Islet precursor cell (in vitro differentiated cells): Measurements from ENCODE around the gene CC2D2B.
"Not testable (repeated sequence)": the region's sequence is repeated elsewhere in the genome, so short reads cannot be mapped to it uniquely, and the experiment has no call there.

Source experiments
- DNase-seq: peaks from one replicate; pipeline ENCODE4 v3.0.0-alpha.2; 2018

Gene CC2D2B

GRCh38 chr10:95909561-95909960, 1.8 kb downstream of the CC2D2B start:
- no peak for DNase-seq

GRCh38 chr10:95916039-95916438, 8.3 kb downstream of the CC2D2B start:
- DNase-seq = not testable (repeated sequence)

GRCh38 chr10:95920798-95921426, 13.1 kb downstream of the CC2D2B start:
- DNase-seq = no peak

- DNase-seq = no peak
Measured at GRCh38 chr10:95925033-95925432, 17.3 kb downstream of the CC2D2B start.

GRCh38 chr10:95935429-95935828, 27.7 kb downstream of the CC2D2B start:
- DNase-seq = no peak

- DNase-seq = no peak
Measured at GRCh38 chr10:95941115-95941514, 33.3 kb downstream of the CC2D2B start.

- no peak for DNase-seq
Measured at GRCh38 chr10:95963202-95963990, 55.6 kb downstream of the CC2D2B start.

- no peak for DNase-seq
Measured at GRCh38 chr10:95963991-95964389, 56.2 kb downstream of the CC2D2B start.

GRCh38 chr10:95964756-95965155, 57.0 kb downstream of the CC2D2B start:
- DNase-seq = no peak

GRCh38 chr10:95976362-95977229, 68.8 kb downstream of the CC2D2B start:
- no peak for DNase-seq

- no peak for DNase-seq
Measured at GRCh38 chr10:95982200-95982599, 74.4 kb downstream of the CC2D2B start.

- DNase-seq = no peak
Measured at GRCh38 chr10:95987685-95988426, 80.1 kb downstream of the CC2D2B start.

- no peak for DNase-seq
Measured at GRCh38 chr10:95988702-95989101, 80.9 kb downstream of the CC2D2B start.

GRCh38 chr10:95994376-95994775, 86.6 kb downstream of the CC2D2B start:
- DNase-seq = not testable (repeated sequence)

GRCh38 chr10:95998255-95998784, 90.5 kb downstream of the CC2D2B start:
- no peak for DNase-seq

- no peak for DNase-seq
Measured at GRCh38 chr10:96013956-96014355, 106.2 kb downstream of the CC2D2B start.

- no peak for DNase-seq
Measured at GRCh38 chr10:96014473-96015102, 106.8 kb downstream of the CC2D2B start.

- peak; percentile 55 for DNase-seq
Measured at GRCh38 chr10:96017191-96017687, 109.5 kb downstream of the CC2D2B start.

GRCh38 chr10:96021332-96021731, 113.6 kb downstream of the CC2D2B start:
- no peak for DNase-seq

- DNase-seq = no peak
Measured at GRCh38 chr10:96022739-96023138, 115.0 kb downstream of the CC2D2B start.

GRCh38 chr10:96023168-96023567, 115.4 kb downstream of the CC2D2B start:
- DNase-seq = no peak

GRCh38 chr10:96025566-96025965, 117.8 kb downstream of the CC2D2B start:
- peak; percentile 81 for DNase-seq
